HG02610 (cell line): ENCODE results near the gene AKAP11.
"Not testable (repeated sequence)": the region's sequence is repeated elsewhere in the genome, so short reads cannot be mapped to it uniquely, and the experiment has no call there.

Experiments used
- ATAC-seq: cut with Tn5 transposase; IDR thresholded peaks from one replicate; pipeline ENCODE4 v1.9.1; 2021; ENCODE audit warnings: mild to moderate bottlenecking, moderate library complexity; ENCODE audit not compliant: unreplicated experiment

AKAP11 gene

GRCh38 chr13:42272115-42272803, at the start of gene AKAP11:
Gene AKAP11 (plus strand): TSS chr13:42272152. CDS start chr13:42286349, 14,197 bp downstream.
- peak; percentile 19 for ATAC-seq

- no peak for ATAC-seq
These were observed 48.3 kb upstream of the AKAP11 start for GRCh38 chr13:42223681-42224080.

DNA sequence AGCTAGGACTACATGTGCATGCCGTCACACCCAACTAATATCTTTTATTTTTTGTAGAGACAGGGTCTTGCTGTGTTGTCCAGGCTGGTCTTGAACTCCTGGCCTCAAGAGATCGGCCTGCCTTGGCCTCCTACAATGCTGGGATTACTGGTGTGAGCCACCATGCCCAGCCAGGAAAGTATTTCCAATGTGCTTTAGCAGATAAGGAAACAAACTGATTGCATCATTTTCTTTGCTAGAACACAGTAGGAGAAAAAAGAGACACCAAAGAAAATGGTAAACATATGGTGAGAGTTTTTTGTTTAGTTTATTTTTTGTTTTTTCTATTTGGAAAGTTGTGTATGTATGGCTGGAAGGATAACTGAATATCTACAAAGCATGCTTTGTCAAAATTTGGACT, 46.9 kb upstream of the AKAP11 start:
- ATAC-seq = no peak

DNA sequence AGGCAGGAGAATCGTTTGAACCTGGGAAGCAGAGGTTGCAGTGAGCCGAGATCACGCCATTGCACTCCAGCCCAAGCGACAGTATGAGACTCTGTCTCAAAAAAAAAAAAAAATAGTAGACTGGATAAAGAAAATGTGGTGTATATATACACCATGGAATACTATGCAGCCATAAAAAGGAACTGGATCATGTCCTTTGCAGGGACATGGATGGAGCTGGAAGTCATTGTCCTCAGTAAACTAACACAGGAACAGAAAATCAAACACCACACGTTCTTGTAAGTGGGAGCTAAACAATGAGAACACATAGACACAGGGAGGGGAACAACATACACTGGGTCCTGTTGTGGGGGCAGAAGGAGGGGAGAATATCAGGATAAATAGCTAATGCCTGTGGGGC, 45.2 kb upstream of the AKAP11 start:
- not testable (repeated sequence) for ATAC-seq

DNA sequence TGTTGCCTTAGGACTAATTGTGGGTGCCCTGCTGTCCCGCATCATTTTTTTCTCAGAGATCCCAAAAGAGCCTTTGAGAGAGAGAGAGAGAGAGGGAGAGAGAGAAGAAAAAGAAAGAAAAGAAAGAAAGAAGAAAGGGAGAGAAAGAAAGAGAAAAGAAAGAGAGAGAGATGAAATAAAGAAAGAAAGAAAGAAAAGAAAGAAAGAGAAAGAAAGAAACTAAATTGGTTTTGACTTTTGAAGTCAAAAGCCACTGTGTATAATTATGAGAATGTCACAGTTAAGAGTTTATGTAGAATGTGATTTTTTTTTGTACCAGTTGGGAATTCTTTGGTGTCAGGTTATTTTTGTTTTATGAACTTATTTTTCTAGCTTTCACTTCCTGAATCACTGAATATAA, 43.4 kb upstream of the AKAP11 start:
- ATAC-seq = no peak

DNA sequence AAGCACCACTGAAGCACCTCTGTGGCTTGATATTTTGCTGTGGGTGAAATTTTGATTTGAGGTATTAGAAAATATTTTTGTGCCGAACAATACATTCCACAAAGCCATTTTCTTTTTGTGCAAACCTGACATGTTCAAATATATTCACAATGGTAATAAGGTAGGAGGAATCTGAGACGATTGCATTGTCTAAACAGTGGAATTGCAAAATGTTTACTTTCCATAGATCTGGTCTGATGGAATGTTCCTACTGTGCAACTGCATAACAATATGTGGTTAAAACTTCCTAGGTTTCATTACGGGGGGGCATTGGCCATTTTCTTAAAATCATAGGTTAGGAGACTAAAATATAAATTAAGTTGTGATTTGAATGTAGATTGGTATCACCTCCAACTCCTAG, 42.7 kb upstream of the AKAP11 start:
- no peak for ATAC-seq

DNA sequence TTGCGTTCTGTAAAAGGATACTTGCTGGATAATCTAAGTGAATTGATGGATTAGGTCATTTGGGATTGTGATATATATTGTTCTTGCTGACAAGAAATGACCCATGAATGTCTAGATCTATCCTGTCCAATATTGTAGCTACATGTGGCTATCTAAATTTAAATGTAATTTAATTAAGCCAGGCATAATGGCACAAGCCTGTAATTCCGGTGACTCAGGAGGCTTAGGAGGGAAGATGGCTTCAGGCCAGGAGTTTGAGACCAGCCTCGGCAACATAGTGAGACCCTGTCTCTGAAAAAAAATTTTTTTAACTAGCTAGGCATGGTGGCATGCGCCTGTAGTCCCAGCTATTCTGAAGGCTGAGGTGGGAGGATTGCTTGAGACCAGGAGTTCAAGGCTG, 39.3 kb upstream of the AKAP11 start:
- ATAC-seq = no peak

GRCh38 chr13:42233726-42234125, 38.2 kb upstream of the AKAP11 start:
- no peak for ATAC-seq

GRCh38 chr13:42239161-42239560, 32.8 kb upstream of the AKAP11 start:
- ATAC-seq = no peak

- ATAC-seq = no peak
These were observed 32.3 kb upstream of the AKAP11 start for GRCh38 chr13:42239644-42240043.

DNA sequence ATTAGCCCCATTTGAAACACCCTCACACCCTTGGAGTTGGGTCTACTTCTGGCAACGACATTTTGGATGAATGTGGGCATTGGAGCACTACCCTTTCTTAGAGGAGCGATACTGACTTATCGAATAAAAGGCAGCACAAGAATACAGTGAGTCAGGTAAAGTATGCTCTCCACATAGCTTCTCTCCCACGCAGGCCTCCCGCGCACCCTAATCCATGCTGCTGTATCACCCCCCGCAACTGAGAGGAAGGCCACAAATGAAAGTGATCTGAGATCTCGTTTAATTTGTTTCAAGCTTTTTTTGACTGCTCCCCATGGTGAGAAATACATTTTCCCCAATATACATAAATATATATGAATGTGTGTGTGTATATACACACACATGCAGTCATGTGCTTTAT, 25.4 kb upstream of the AKAP11 start:
- no peak for ATAC-seq

DNA sequence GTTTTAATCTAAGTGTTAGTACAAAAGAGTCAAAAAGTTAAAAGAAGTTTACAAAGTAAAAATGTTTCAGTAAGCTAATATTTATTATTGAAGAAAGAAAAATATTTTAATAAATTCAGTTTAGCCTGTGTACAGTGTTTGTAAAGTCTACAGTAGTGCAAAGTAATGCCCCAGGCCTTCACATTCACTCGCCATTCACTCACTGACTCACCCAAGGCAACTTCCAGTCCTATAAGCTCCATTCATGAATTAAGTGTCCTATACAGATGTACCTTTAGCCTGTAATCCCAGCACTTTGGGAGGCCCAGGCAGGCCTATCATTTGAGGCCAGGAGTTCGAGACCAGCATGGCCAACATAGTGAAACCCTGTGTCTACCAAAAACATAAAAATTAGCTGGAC, 24.1 kb upstream of the AKAP11 start:
- no peak for ATAC-seq

GRCh38 chr13:42255886-42256285, 16.1 kb upstream of the AKAP11 start:
- ATAC-seq = no peak

- ATAC-seq = no peak
These were observed 13.2 kb upstream of the AKAP11 start for GRCh38 chr13:42258747-42259146.

DNA sequence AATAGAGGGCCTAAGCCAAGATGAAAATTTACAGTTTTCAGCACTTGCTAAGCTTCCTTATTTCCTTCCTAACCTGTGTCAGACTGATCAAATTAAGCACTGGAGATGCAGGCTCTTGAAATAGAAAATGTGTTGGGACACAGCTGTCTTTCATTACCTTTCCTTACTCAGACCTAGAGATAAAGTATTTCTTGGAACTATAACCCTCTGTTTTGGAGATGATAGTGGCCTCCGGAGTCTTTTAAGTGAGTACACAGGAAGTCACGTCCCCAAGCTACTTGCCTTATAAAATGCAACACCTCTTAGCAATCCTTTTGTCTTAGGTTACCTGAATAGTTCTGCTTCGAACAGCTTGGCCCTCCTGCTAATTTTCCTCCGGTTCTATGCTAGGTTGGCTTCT, 12.4 kb upstream of the AKAP11 start:
- no peak for ATAC-seq

- no peak for ATAC-seq
These were observed 10.9 kb upstream of the AKAP11 start for GRCh38 chr13:42260903-42261654.

GRCh38 chr13:42266473-42266872, 5.5 kb upstream of the AKAP11 start:
- ATAC-seq = no peak

DNA sequence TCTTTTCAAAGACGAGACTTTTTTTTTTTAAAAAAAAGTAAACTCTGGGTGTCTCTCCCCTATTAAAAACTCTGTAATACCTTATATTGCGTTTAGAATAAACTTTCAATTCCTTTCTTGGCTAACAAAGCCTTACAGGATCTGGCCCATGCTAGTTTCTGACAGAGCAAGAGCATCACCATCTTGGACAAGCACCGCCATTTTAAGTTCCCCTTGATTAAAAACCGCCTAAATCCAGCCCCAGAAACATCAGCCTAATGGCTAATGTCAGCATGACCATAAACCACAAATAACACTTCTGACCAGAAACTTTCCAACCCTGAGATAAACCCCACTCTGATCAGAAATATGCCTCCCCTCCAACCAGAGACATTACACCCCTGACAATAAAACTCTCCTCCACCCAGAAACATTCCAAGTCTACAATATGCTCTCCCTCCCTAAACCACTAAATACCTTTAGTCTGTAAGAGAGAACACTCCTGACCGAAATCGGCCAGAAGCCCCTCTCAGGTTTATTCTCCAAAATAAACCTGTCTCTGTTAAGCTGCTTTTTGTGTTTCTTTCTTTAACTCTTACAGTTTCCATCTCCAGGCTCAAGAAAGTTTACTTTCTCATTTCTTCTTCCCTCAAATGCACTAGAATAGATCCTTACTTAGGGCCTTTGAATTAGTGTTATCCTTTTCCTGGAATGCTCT, 1.6 kb upstream of the AKAP11 start:
- ATAC-seq = no peak

GRCh38 chr13:42270857-42271215, 1.1 kb upstream of the AKAP11 start:
- no peak for ATAC-seq

GRCh38 chr13:42271337-42272114, 426 bp upstream of the AKAP11 start:
- peak; percentile 85 for ATAC-seq

- ATAC-seq = no peak
These were observed 838 bp downstream of the AKAP11 start for GRCh38 chr13:42272804-42273175.
